NCI-H187 treated with DMSO at 0.1 percent for 48 hours (cell line): ENCODE results near the gene NFRKB.
"Not testable (repeated sequence)": the region's sequence is repeated elsewhere in the genome, so short reads cannot be mapped to it uniquely, and the experiment has no call there.

ENCODE experiments used
- DNase-seq: peaks from one replicate; lab custom pipeline; 2025; lab: John Stamatoyannopoulos, UW

NFRKB gene

GRCh38 chr11:129894278-129895125 lies 876 bp downstream of the NFRKB start:
- DNase-seq: no peak

- no peak for DNase-seq
Observed at GRCh38 chr11:129888451-129888850, 6.9 kb downstream of the NFRKB start.

- DNase-seq: no peak
Observed at GRCh38 chr11:129885381-129885780, 10.0 kb downstream of the NFRKB start.

- DNase-seq: no peak
Observed at GRCh38 chr11:129884581-129884980, 10.8 kb downstream of the NFRKB start.

- no peak for DNase-seq
Observed at GRCh38 chr11:129881570-129882170, 13.7 kb downstream of the NFRKB start.

GRCh38 chr11:129880311-129880710 lies 15.1 kb downstream of the NFRKB start:
- no peak for DNase-seq

GRCh38 chr11:129871914-129872313 lies 23.5 kb downstream of the NFRKB start:
- no peak for DNase-seq

GRCh38 chr11:129868626-129869025 lies 26.8 kb downstream of the NFRKB start:
- not testable (repeated sequence) for DNase-seq

GRCh38 chr11:129866311-129866710 lies 29.1 kb downstream of the NFRKB start:
- no peak for DNase-seq

- no peak for DNase-seq
Observed at GRCh38 chr11:129865701-129866100, 29.7 kb downstream of the NFRKB start.

- DNase-seq: no peak
Observed at GRCh38 chr11:129864811-129865210, 30.6 kb downstream of the NFRKB start.

GRCh38 chr11:129861702-129862522 lies 33.5 kb downstream of the NFRKB start:
- no peak for DNase-seq

GRCh38 chr11:129856036-129856435 lies 39.3 kb downstream of the NFRKB start:
- DNase-seq: no peak

- DNase-seq: no peak
Observed at GRCh38 chr11:129855086-129855485, 40.3 kb downstream of the NFRKB start.

- DNase-seq: no peak
Observed at GRCh38 chr11:129854232-129854805, 41.1 kb downstream of the NFRKB start.

- peak; percentile 49 for DNase-seq
Observed at GRCh38 chr11:129853518-129854231, 41.7 kb downstream of the NFRKB start.

- no peak for DNase-seq
Observed at GRCh38 chr11:129852125-129852740, 43.1 kb downstream of the NFRKB start.

GRCh38 chr11:129849447-129850130 lies 45.8 kb downstream of the NFRKB start:
- no peak for DNase-seq

GRCh38 chr11:129847361-129847760 lies 48.0 kb downstream of the NFRKB start:
- not testable (repeated sequence) for DNase-seq

GRCh38 chr11:129846508-129847335 lies 48.7 kb downstream of the NFRKB start:
- peak; percentile 63 for DNase-seq
